GM12878 (cell line): ENCODE measurements around the gene KRTAP5-7. TPM values are rescaled to one million over a fixed set of nuclear protein-coding genes. Genes with fewer than 3 reads are reported as not detected.

Experiments used
- ATAC-seq: fragments of 200-7000 bp; cut with Tn5 transposase; 3 replicates; pipeline ENCODE4 v1.9.1; 2020; ENCODE audit warnings: mild to moderate bottlenecking, moderate library complexity
- BruUV-seq: library from RNA; stranded (reverse); fragments of 400-500 nt; replicated peaks from 2 replicates; lab custom pipeline; 2021; lab: Mats Ljungman, UMichigan
- CTCF ChIA-PET: fragments of 300-600 bp; sonication (Branson Sonifier 250); formaldehyde crosslinking; extraction: SDS; loops from one replicate; lab custom pipeline; 2021; ENCODE audit warnings: inconsistent platforms; lab: Yijun Ruan, JAX
- POLR2A ChIA-PET: fragments of 350-600 bp; formaldehyde crosslinking; extraction: SDS; loops from one replicate; lab custom pipeline; 2021; ENCODE audit warnings: inconsistent platforms; lab: Charles Lee
- RAD21 ChIA-PET: fragments of 300-600 bp; sonication (Branson Sonifier 250); formaldehyde crosslinking; loops from one replicate; lab custom pipeline; 2023; ENCODE audit warnings: antibody characterized with exemption; ENCODE audit not compliant: unreplicated experiment; lab: Charles Lee
- SMC1A ChIA-PET: fragments of 300-600 bp; sonication (Branson Sonifier 250); formaldehyde crosslinking; loops from one replicate; lab custom pipeline; 2023; ENCODE audit not compliant: unreplicated experiment, uncharacterized antibody; lab: Charles Lee
- DNase-seq: peaks from one replicate; pipeline ENCODE4 v3.0.0-alpha.2; 2011; ENCODE audit warnings: low read depth, low spot score
- FAIRE-seq: peaks from 3 replicates; lab custom pipeline; 2011; peaks lifted over from hg19 to GRCh38; lab: Jason Lieb, UNC
- H2AFZ ChIP-seq: 2 replicates; pipeline ENCODE4 v1.6.0; 2011; ENCODE audit warnings: low read depth, low read length, control low read depth; ENCODE audit not compliant: control insufficient read depth
- H3K27ac ChIP-seq: 2 replicates; pipeline ENCODE4 v1.5.1; 2011; ENCODE audit warnings: control low read depth; ENCODE audit not compliant: control insufficient read depth, insufficient read depth
- H3K27me3 ChIP-seq, 2 experiments: replicated peaks in 1 of 2; 2 replicates each; pipeline versions ENCODE4 v1.6.0 to v1.6.1; 2011; ENCODE audit warnings: low read length in 1 of 2; ENCODE audit not compliant: control insufficient read depth in 2 of 2, insufficient read depth in 2 of 2
- H3K36me3 ChIP-seq, 2 experiments: 2 replicates each; pipeline ENCODE4 v1.5.1; 2011; ENCODE audit warnings: low read length in 1 of 2; ENCODE audit not compliant: control insufficient read depth in 2 of 2, insufficient read depth in 2 of 2
- H3K4me1 ChIP-seq: 2 replicates; pipeline ENCODE4 v1.6.1; 2011; ENCODE audit warnings: mild to moderate bottlenecking, low read length, moderate library complexity, mixed read lengths; ENCODE audit not compliant: control insufficient read depth, insufficient read depth
- H3K4me2 ChIP-seq: 2 replicates; pipeline ENCODE4 v1.6.0; 2011; ENCODE audit warnings: control low read depth; ENCODE audit not compliant: control insufficient read depth, insufficient read depth
- H3K4me3 ChIP-seq: fragments of 200-600 bp; sonication (generic); 2 replicates; pipeline ENCODE4 v1.5.1; 2016
- H3K79me2 ChIP-seq: 2 replicates; pipeline ENCODE4 v1.6.0; 2011; ENCODE audit warnings: low read length; ENCODE audit not compliant: control insufficient read depth, insufficient read depth
- H3K9ac ChIP-seq: 2 replicates; pipeline ENCODE4 v1.8.0; 2011; ENCODE audit warnings: low read length, control low read depth, mixed read lengths; ENCODE audit not compliant: control insufficient read depth, insufficient read depth
- H3K9me3 ChIP-seq: replicated peaks from 3 replicates; pipeline ENCODE4 v1.5.1; 2011; ENCODE audit warnings: mild to moderate bottlenecking, low read length; ENCODE audit not compliant: control insufficient read depth, insufficient read depth
- H4K20me1 ChIP-seq: 2 replicates; pipeline ENCODE4 v1.6.0; 2011; ENCODE audit not compliant: control insufficient read depth, insufficient read depth
- BCL3 ChIP-seq: IDR thresholded peaks from 2 replicates; pipeline ENCODE4 v1.6.1; 2011; ENCODE audit warnings: borderline replicate concordance, low read depth, mild to moderate bottlenecking, moderate library complexity, low read length; ENCODE audit not compliant: insufficient read depth, poor library complexity, severe bottlenecking
- JUND ChIP-seq: IDR thresholded peaks from 2 replicates; pipeline ENCODE4 v1.6.1; 2012; ENCODE audit warnings: low read depth, mild to moderate bottlenecking, low read length, improper control_type of control experiment, moderate library complexity
- POU2F2 ChIP-seq: IDR thresholded peaks from 3 replicates; pipeline ENCODE4 v1.6.1; 2011; ENCODE audit warnings: low read depth, mild to moderate bottlenecking, low read length, borderline replicate concordance
- RELA ChIP-seq: fragments of 450-650 bp; IDR thresholded peaks from 2 replicates; pipeline ENCODE4 v1.8.0; 2014; ENCODE audit warnings: borderline replicate concordance; ENCODE audit not compliant: partially characterized antibody
- SIN3A ChIP-seq: IDR thresholded peaks from 2 replicates; pipeline ENCODE4 v1.6.1; 2012; ENCODE audit warnings: low read depth, low read length, improper control_type of control experiment
- ZBTB4 ChIP-seq: fragments of 450-650 bp; formaldehyde crosslinking; IDR thresholded peaks from 2 replicates; pipeline ENCODE4 v1.4.0; 2022; ENCODE audit warnings: mild to moderate bottlenecking, moderate library complexity
- ZNF592 ChIP-seq: fragments of 450-650 bp; IDR thresholded peaks from 2 replicates; pipeline ENCODE4 v1.6.1; 2017; ENCODE audit warnings: mild to moderate bottlenecking, moderate library complexity
- ZNF622 ChIP-seq: fragments of 450-650 bp; IDR thresholded peaks from 2 replicates; pipeline ENCODE4 v1.6.1; 2017; ENCODE audit warnings: mild to moderate bottlenecking, inconsistent platforms
- WGBS: methylation state at CpG from one replicate; pipeline ENCODE4 v1.1.6; 2016; ENCODE audit warnings: low lambda C conversion rate; ENCODE audit not compliant: insufficient replicate concordance, insufficient coverage; ENCODE audit errors: missing lambda C conversion rate; 5-methylcytosine and 5-hydroxymethylcytosine counted together
- in situ Hi-C: fragments of 300-500 bp; cut with MboI; formaldehyde crosslinking; loops from 9 replicates; pipeline ENCODE4 v1.14.3; 2018; ENCODE audit warnings: mixed read lengths
- intact Hi-C: fragments of 100-400 bp; cut with micrococcal nuclease; formaldehyde crosslinking; loops from one replicate; pipeline ENCODE4 v1.14.2; 2022; ENCODE audit not compliant: unreplicated experiment
- polyA plus RNA-seq, 11 experiments: library from polyadenylated mRNA; depleted of rRNA in 4 of 11; unstranded in 6 of 11; stranded (reverse) in 5 of 11; fragments of >200 nt; fragmentation: Nextera tagmentation in 4 of 11; fragmentation: Illumina TruSeq in 1 of 11; extraction: Ambion mirVana in 4 of 11; extraction: Trizol in 1 of 11; gene quantifications; 1 replicate in 1 of 11; 2 replicates in 10 of 11; pipeline versions ENCODE4 v1.2.1 to v1.2.3, GENCODE V29; 2011 to 2016; ENCODE audit warnings: inconsistent platforms in 2 of 11, missing spikeins in 2 of 11, low read depth in 1 of 11
- total RNA-seq, 4 experiments: library from RNA; depleted of rRNA in 3 of 4; stranded (reverse); fragments of >200 nt in 3 of 4; fragmentation: Illumina TruSeq in 1 of 4; extraction: Trizol in 1 of 4; gene quantifications; 2 replicates each; pipeline versions ENCODE4 v1.2.1 to v1.2.3, GENCODE V29; 2013 to 2021

The KRTAP5-7 gene
- total and polyA plus RNA-seq, 10 of the 15 experiments (the other 5 are each of a cell fraction or from before 2014, with no cell fraction given), result 0.07 to 0.23 (median 0.19) TPM; not detected in 6

GRCh38 chr11:71555508-71555907 lies 28.4 kb downstream of the KRTAP5-7 start (continued):
- TF ChIP-seq ZNF592 (no peak), ZNF622 (no peak), JUND (no peak), SIN3A (no peak)

- TF ChIP-seq ZBTB4 (CRISPR knock-in tag) (no peak), BCL3 (peak; percentile 22), POU2F2 (no peak), RELA (no peak)
Measured at GRCh38 chr11:71556018-71556417, 29.0 kb downstream of the KRTAP5-7 start.

More at GRCh38 chr11:71556018-71556417, 29.0 kb downstream of the KRTAP5-7 start:
- in situ Hi-C loops, result no loop called here
- POLR2A ChIA-PET, result no interaction called here
- Histone ChIP-seq H3K4me3 (no peak overlapping the region), H3K9ac (no peak overlapping the region), H3K27me3 (no peaks in the 10 kb centered on the region), H3K36me3 (no peaks in the 10 kb centered on the region), H4K20me1 (no peaks in the 10 kb centered on the region), H3K27ac (no peak overlapping the region), H3K4me2 (no peak overlapping the region), H2AFZ (no peak overlapping the region), H3K79me2 (no peaks in the 10 kb centered on the region), H3K9me3 (no peaks in the 10 kb centered on the region), H3K4me1 (peaks cover 5% of the 10 kb centered on the region; the same call in 1 of the 2 replicates)
- BruUV-seq, result no TSS peak
- CTCF ChIA-PET, result no interaction called here
- intact Hi-C loops, result no loop called here
- 70% methylated on average over 4 of the region's 4 CpGs for WGBS
- RAD21 ChIA-PET, result no interaction called here
- SMC1A ChIA-PET, result no interaction called here
- DNase-seq (no peak), FAIRE-seq (no peak), ATAC-seq (no peak)
